Measurements from ENCODE around the gene OR52J3.
A peak's percentile ranks its signal among the peaks of the same experiment; 100 is the strongest.
"Not testable (repeated sequence)": the region's sequence is repeated elsewhere in the genome, so short reads cannot be mapped to it uniquely, and the experiment has no call there.

The OR52J3 gene

DNA sequence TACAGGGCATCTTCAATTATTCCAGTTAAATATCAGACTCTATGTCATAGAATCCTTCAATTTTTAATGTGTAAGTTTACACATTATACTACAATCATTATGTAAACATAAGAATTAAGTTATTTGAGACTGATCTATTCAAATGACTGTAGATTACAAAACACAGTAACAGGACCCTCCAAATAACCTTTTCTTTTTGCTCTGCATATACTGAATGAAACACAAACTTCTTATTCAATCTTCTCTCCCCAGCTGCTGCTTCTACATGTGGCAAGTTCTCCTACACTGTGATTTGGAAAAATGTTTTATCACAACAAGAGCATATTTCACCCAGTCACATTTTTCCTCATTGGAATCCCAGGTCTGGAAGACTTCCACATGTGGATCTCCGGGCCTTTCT lies at the start of gene OR52J3:
Gene OR52J3, plus strand, starts transcription at position 301 of the 400 bp plus-strand sequence. Its CDS starts 0 bp downstream, at position 301.
- no peak for DNase-seq (ENCODE audit: low read depth)

DNA sequence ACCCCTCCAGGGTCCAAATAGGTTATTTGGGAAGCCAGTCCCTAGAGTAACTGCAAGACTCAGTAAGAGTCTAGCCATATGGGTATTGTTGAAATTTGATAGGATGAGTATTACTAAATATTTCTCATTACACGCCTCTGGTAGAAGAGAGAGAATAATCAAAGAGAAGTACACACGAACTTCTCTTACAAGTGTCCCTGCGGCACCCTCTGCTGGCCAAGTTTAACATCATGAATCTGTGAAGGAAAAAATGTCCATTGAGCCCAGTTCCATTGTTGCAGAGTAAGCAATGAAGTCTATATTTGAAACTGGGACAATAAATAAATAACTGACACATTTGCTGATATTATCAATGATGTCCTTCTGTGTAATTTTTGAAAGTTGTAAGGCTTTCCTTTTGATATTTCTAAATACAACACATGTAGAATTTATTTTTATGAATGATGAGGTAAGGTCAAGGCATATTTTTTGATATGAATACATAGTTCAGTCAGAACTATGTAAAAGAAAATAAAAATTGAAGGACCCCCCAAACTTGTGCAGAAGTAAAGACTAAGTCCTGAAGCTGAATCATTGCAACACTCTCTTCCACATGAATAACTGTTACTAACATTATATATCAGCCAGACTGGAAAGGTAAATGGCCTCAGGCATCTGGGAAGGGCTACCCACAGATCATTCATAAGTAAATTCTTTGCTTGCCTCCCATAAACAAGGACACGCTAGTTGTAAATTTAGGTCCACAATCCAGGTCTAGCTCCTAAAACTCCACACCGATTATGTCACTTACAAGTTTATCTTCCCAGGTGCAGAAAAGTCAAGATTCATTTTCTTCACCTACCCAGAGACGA lies 41.7 kb upstream of the OR52J3 start:
- DNase-seq (ENCODE audit: low read depth) = peak; percentile 66

DNA sequence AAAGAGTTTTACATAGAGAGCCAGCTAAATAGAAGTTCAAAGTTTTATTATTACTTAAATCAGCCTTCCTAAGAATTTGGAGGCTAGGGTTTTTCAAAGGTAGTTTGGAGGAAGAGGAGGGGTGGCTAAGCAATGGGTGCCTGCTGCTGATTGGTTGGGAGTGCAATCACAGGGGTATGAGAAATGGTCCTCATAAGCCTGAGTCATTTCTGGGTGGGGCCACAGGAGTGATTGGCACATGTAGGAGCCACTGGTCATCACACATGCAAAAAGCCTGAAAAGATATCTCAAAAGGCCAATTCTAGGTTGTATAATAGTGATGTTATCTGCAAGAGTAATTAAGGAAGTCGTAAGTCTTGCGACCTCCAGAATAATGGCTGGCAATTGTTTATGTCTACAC lies 38.8 kb upstream of the OR52J3 start:
- peak; percentile 16 for DNase-seq (ENCODE audit: low read depth)

DNA sequence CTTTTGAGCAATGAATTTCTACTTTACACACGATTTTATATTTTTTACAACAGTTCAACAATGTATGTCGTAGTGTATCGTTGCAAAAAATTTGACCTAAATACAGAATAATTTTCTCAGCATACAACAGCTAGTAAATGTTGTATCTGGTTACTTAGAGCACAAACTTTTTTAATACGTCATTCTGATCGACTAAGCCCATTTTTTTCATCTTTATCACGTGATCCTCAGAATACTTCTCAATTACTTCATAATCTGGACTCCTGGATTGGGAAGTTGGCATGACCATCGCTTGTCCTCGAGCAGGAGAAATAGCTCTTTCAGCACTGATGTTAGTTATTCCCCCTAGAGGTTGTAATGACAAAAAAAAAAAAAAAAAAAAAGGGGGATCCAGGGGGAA lies 35.1 kb upstream of the OR52J3 start:
- no peak for DNase-seq (ENCODE audit: low read depth)

- DNase-seq (ENCODE audit: low read depth) = no peak
Measured at GRCh38 chr11:5013012-5013411, 33.3 kb upstream of the OR52J3 start.

- no peak for DNase-seq (ENCODE audit: low read depth)
Measured at GRCh38 chr11:5021996-5022395, 24.3 kb upstream of the OR52J3 start.

GRCh38 chr11:5036669-5037068 lies 9.7 kb upstream of the OR52J3 start:
- no peak for DNase-seq (ENCODE audit: low read depth)

- DNase-seq (ENCODE audit: low read depth) = no peak
Measured at GRCh38 chr11:5037926-5038325, 8.4 kb upstream of the OR52J3 start.

DNA sequence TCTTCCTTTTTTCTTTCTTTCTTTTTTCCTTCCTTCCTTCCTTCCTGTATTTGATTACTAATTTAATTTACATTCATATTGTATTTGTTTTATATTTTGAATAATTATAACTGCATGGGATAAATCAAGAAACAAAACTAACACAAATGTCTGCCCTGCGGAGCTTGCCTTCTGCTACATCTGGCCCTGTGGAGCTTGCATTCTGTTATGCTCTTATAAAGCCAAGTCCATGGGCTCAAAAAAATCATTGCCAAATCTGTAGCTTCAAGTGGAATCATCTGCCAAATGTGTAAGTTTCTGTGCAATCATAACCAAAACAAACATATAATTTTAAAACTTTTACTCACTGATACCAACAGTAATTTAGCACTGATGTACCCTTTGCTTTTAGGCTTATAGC lies 8.0 kb upstream of the OR52J3 start:
- DNase-seq (ENCODE audit: low read depth) = no peak

DNA sequence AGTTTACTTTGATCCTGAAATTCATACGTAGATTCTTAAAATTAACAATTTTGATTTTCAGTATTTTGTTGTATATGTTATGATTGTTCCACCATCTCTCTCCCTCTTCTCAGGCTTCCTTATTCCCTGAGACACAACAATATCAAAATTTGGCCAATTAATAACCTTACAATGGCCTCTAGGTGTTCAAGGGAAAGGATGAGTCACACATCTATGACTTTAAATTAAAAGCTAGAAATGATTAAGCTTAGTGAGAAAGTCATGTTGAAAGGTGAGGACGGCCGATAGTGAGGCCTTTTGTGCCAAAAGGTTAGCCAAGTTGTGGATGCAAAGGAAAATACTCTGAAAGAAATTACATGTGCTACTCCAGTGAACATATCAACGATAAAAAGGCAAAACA lies 5.5 kb upstream of the OR52J3 start:
- DNase-seq (ENCODE audit: low read depth) = no peak

DNA sequence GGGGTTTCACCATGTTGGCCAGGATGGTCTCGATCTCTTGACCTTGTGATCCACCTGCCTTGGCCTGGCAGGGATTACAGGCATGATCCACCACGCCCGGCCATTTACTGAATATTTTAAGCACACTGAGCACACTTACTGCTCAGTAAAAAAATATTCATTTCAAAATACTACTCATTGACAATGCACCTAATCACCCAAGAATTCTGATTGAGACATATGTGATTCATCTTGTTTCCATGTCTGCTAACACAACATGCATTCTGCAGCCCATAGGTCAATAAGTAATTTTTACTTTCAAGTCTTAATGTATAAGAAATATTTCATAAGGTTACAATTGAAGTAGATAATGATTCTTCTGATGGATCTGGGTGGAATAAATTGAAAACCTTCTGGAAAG lies 4.2 kb upstream of the OR52J3 start:
- DNase-seq (ENCODE audit: low read depth) = peak; percentile 15

- peak; percentile 37 for DNase-seq (ENCODE audit: low read depth)
Measured at GRCh38 chr11:5043380-5043779, 2.9 kb upstream of the OR52J3 start.

DNA sequence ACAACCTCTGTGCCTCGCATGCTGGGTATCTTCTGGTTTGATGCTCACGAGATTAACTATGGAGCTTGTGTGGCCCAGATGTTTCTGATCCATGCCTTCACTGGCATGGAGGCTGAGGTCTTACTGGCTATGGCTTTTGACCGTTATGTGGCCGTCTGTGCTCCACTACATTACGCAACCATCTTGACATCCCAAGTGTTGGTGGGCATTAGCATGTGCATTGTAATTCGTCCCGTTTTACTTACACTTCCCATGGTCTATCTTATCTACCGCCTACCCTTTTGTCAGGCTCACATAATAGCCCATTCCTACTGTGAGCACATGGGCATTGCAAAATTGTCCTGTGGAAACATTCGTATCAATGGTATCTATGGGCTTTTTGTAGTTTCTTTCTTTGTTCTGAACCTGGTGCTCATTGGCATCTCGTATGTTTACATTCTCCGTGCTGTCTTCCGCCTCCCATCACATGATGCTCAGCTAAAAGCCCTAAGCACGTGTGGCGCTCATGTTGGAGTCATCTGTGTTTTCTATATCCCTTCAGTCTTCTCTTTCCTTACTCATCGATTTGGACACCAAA lies 516 bp downstream of the OR52J3 start:
- no peak for DNase-seq (ENCODE audit: low read depth)

GRCh38 chr11:5058679-5059078 lies 12.4 kb downstream of the OR52J3 start:
- DNase-seq (ENCODE audit: low read depth) = not testable (repeated sequence)

DNA sequence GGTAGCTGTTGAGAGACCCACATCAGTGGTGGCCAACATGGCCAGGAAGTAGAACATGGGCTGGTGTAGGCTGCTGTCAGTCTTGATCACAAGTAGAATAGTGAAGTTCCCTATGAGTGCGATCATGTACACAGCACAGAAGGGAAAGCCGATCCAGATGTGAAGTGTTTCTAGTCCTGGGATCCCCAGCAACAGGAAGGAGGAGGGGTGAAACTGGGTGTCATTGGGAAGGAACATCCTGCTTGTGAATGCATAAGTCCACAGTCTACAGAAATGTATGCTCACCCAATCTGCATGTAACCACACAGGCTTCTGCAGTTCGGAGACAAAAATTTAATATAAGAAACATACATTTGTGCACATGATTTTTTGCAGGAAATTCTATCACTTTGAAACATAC lies 13.1 kb downstream of the OR52J3 start, which contains the start of gene OR52E2:
Gene OR52E2, minus strand, starts transcription at position 237 of the 400 bp plus-strand sequence. Its CDS starts 0 bp downstream, at position 237.
- no peak for DNase-seq (ENCODE audit: low read depth)

- no peak for DNase-seq (ENCODE audit: low read depth)
Measured at GRCh38 chr11:5065027-5065426, 18.7 kb downstream of the OR52J3 start.

GRCh38 chr11:5069272-5069671 lies 22.9 kb downstream of the OR52J3 start, which contains the start of gene OR52E1:
Gene OR52E1, plus strand, starts transcription at chr11:5069572.
- no peak for DNase-seq (ENCODE audit: low read depth)

DNA sequence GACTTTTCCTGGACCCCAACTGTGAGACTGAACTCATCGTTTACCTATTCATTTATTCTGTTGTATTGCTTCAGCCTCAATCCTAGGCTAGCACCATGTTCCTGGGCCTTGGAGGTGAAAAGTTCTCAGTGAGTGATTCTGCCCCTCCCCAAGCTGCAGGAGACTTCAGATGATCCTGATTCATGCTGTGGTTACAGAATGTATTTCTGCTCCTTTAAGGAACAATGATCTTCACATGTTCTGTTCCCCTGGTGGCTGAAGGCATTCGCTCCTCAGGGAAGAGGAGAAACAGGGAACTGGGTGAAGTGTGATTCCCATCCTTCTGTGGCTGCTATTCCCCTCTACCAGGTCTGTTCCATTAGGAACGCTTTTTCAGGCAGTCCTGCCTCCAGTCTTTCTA lies 25.5 kb downstream of the OR52J3 start:
- DNase-seq (ENCODE audit: low read depth) = no peak

GRCh38 chr11:5081405-5081804 lies 35.1 kb downstream of the OR52J3 start:
- no peak for DNase-seq (ENCODE audit: low read depth)

GRCh38 chr11:5083602-5084001 lies 37.3 kb downstream of the OR52J3 start:
- DNase-seq (ENCODE audit: low read depth) = no peak

- DNase-seq (ENCODE audit: low read depth) = no peak
Measured at GRCh38 chr11:5088556-5088955, 42.2 kb downstream of the OR52J3 start.

DNA sequence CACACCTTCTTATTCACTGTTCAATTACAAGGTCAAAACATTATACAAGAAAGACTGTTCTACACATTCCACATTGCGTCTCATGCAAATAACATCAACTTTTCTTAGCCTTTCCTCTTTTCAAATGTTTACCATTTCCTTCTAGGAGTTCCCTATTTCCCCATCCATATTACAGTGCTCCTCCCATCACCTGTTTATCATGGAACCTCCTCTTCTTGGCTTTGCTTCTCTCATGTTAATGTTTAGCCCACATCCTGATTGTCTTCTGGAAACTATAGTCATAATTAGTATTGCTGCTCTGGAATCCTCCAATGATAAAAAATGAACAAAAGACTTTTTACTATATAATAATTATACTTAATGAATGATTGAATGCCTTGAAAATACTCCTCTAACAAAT lies 44.3 kb downstream of the OR52J3 start:
- DNase-seq (ENCODE audit: low read depth) = no peak

GRCh38 chr11:5092821-5093585 lies 46.7 kb downstream of the OR52J3 start:
- peak; percentile 23 for DNase-seq (ENCODE audit: low read depth)

Measured in ELR (cell line).